Mesenchymal stem cell (in vitro differentiated cells and primary cell): ENCODE data around the gene HAO2.

ENCODE experiments used
- DNase-seq: peaks from one replicate; pipeline ENCODE4 v3.0.0-alpha.2; 2013
- H2AFZ ChIP-seq: one replicate; pipeline ENCODE4 v1.6.1; 2013; ENCODE audit warnings: low read depth, mild to moderate bottlenecking, control low read depth, inconsistent platforms, low read length, moderate library complexity
- H2AK5ac ChIP-seq: 2 replicates; pipeline ENCODE4 v1.6.1; 2013; ENCODE audit warnings: low read length, moderate library complexity, mild to moderate bottlenecking, inconsistent platforms; ENCODE audit not compliant: severe bottlenecking
- H2BK120ac ChIP-seq: one replicate; pipeline ENCODE4 v1.6.1; 2013; ENCODE audit warnings: low read depth, mild to moderate bottlenecking, inconsistent platforms, low read length, moderate library complexity
- H2BK12ac ChIP-seq, 2 experiments: one replicate each; pipeline ENCODE4 v1.6.1; 2013; ENCODE audit warnings: inconsistent platforms in 2 of 2, low read length in 2 of 2, mild to moderate bottlenecking in 2 of 2, moderate library complexity in 2 of 2, control low read depth in 1 of 2
- H2BK15ac ChIP-seq: one replicate; pipeline ENCODE4 v1.6.1; 2013; ENCODE audit warnings: mild to moderate bottlenecking, low read depth, inconsistent platforms; ENCODE audit not compliant: poor library complexity, severe bottlenecking
- H2BK5ac ChIP-seq: 2 replicates; pipeline ENCODE4 v1.6.1; 2013; ENCODE audit warnings: low read depth, mild to moderate bottlenecking, low read length, control low read depth, inconsistent platforms; ENCODE audit not compliant: poor library complexity, severe bottlenecking
- H3K14ac ChIP-seq, 2 experiments: one replicate each; pipeline ENCODE4 v1.6.1; 2013; ENCODE audit warnings: inconsistent platforms in 2 of 2, low read length in 2 of 2, control low read depth in 1 of 2, mild to moderate bottlenecking in 1 of 2, moderate library complexity in 1 of 2
- H3K18ac ChIP-seq, 2 experiments: one replicate each; pipeline ENCODE4 v1.6.1; 2013; ENCODE audit warnings: inconsistent platforms in 2 of 2, low read length in 2 of 2, control low read depth in 1 of 2, low read depth in 1 of 2, mild to moderate bottlenecking in 1 of 2
- H3K23ac ChIP-seq, 2 experiments: one replicate each; pipeline ENCODE4 v1.6.1; 2013; ENCODE audit warnings: inconsistent platforms in 2 of 2, low read length in 2 of 2, mild to moderate bottlenecking in 2 of 2, moderate library complexity in 2 of 2, control low read depth in 1 of 2
- H3K27ac ChIP-seq: 2 replicates; pipeline ENCODE4 v1.5.1; 2013; ENCODE audit warnings: mild to moderate bottlenecking, moderate library complexity, low read length, control low read depth, inconsistent platforms; ENCODE audit not compliant: poor library complexity, severe bottlenecking
- H3K27me3 ChIP-seq, 2 experiments: 2 replicates each; pipeline versions ENCODE4 v1.6.1 to v1.7.0; 2013; ENCODE audit warnings: low read length in 2 of 2, mild to moderate bottlenecking in 2 of 2, moderate library complexity in 2 of 2, control low read depth in 1 of 2, inconsistent platforms in 1 of 2; ENCODE audit not compliant: control insufficient read depth in 1 of 2, insufficient read depth in 1 of 2
- H3K36me3 ChIP-seq, 2 experiments: 2 replicates each; pipeline versions ENCODE4 v1.6.1 to v1.7.0; 2013; ENCODE audit warnings: low read length in 2 of 2, control low read depth in 1 of 2, inconsistent platforms in 1 of 2, low read depth in 1 of 2, mild to moderate bottlenecking in 1 of 2; ENCODE audit not compliant: insufficient read depth in 2 of 2, control insufficient read depth in 1 of 2
- H3K4ac ChIP-seq, 2 experiments: one replicate each; pipeline ENCODE4 v1.6.1; 2013; ENCODE audit warnings: inconsistent platforms in 2 of 2, low read length in 2 of 2, mild to moderate bottlenecking in 2 of 2, moderate library complexity in 2 of 2, control low read depth in 1 of 2, low read depth in 1 of 2
- H3K4me1 ChIP-seq: 2 replicates; pipeline ENCODE4 v1.6.1; 2013; ENCODE audit warnings: low read depth, low read length, control low read depth; ENCODE audit not compliant: control insufficient read depth, insufficient read depth
- H3K4me2 ChIP-seq: 2 replicates; pipeline ENCODE4 v1.6.1; 2013; ENCODE audit warnings: low read length, mild to moderate bottlenecking, inconsistent platforms; ENCODE audit not compliant: poor library complexity, severe bottlenecking
- H3K4me3 ChIP-seq, 2 experiments: 2 replicates each; pipeline versions ENCODE4 v1.5.1 to v1.7.0; 2013; ENCODE audit warnings: low read length in 2 of 2, mild to moderate bottlenecking in 2 of 2, control low read depth in 1 of 2, low read depth in 1 of 2; ENCODE audit not compliant: insufficient read depth in 1 of 2
- H3K79me1 ChIP-seq: replicated peaks from 2 replicates; pipeline ENCODE4 v1.6.1; 2013; ENCODE audit warnings: mild to moderate bottlenecking, control low read depth, low read length, inconsistent platforms; ENCODE audit not compliant: poor library complexity, severe bottlenecking
- H3K9ac ChIP-seq: 2 replicates; pipeline ENCODE4 v1.7.0; 2013; ENCODE audit warnings: mild to moderate bottlenecking, low read length, moderate library complexity
- H3K9me3 ChIP-seq: 2 replicates; pipeline ENCODE4 v1.7.0; 2013; ENCODE audit warnings: mild to moderate bottlenecking, low read length; ENCODE audit not compliant: control insufficient read depth
- H4K8ac ChIP-seq: one replicate; pipeline ENCODE4 v1.6.1; 2013; ENCODE audit warnings: inconsistent platforms, mild to moderate bottlenecking, low read length, moderate library complexity
- H4K91ac ChIP-seq: one replicate; pipeline ENCODE4 v1.6.1; 2013; ENCODE audit warnings: mild to moderate bottlenecking, low read length, inconsistent platforms
- WGBS: methylation state at CpG from one replicate; pipeline ENCODE4 v1.1.7; 2013; ENCODE audit warnings: mixed read lengths; 5-methylcytosine and 5-hydroxymethylcytosine counted together

HAO2 gene

DNA sequence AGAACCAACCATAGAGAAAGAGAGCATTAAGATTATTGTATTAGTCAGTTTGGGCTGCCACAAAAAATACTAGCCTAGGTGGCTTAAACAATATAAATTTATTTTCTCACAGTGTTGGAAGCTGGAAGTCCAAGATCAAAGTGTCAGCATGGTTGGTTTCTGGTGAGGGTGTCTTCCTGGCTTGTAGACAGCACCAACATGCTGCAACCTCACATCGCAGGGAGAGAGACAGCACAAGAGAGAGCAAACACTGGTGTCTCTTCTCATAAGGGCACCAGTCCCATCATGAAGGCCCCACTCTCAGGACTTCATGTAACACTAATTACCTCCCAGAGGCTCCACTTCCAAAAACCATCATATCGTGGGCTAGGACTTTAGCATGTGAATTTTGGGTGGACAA lies 30.6 kb upstream of the HAO2 start:
- Histone ChIP-seq H3K27me3 (peaks cover 0 to 7% of the 10 kb centered on the region in 2 experiments), H2BK12ac (no peak overlapping the region), H3K4me1 (no peaks in the 10 kb centered on the region), H2BK5ac (no peak overlapping the region), H2BK120ac (no peak overlapping the region), H3K23ac (no peak overlapping the region), H3K9me3 (no peaks in the 10 kb centered on the region), H3K4me3 (no peak overlapping the region), H2BK15ac (no peak overlapping the region), H3K9ac (no peak overlapping the region), H3K18ac (no peak overlapping the region), H3K36me3 (no peaks in the 10 kb centered on the region), H3K14ac (no peak overlapping the region), H3K4ac (no peak overlapping the region), H2AFZ (no peak overlapping the region), H4K8ac (no peak overlapping the region), H3K27ac (no peak overlapping the region), H4K91ac (no peak overlapping the region), H3K79me1 (no peaks in the 10 kb centered on the region), H3K4me2 (no peak overlapping the region), H2AK5ac (no peak overlapping the region)
- DNase-seq, result no peak
- WGBS, result 100% methylated on average over 1 of the region's 2 CpGs

DNA sequence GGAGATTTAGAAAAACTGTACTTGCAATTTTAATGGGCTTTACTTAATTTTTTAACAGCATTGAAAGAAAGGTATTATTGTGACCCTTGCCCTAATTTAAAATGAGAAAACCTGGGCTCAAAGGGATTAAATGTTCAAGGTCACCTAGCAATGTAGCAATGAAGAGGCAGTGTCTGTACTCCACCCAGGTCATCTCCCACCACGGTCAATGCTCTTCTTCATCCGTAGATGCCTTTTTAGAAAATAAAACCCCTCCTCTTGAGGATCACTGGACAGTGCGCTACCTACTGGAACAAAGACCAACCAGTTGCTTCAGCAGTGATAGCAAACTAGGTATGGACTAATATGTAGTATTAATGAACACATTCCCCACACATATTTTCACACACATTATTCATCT lies 29.8 kb upstream of the HAO2 start:
- H2BK15ac ChIP-seq, result no peak overlapping the region
- no peak overlapping the region for H3K4me3 ChIP-seq
- no peaks in the 10 kb centered on the region for H3K79me1 ChIP-seq
- H3K4ac ChIP-seq, result no peak overlapping the region
- H2BK5ac ChIP-seq, result no peak overlapping the region
- no peak overlapping the region for H2AK5ac ChIP-seq
- H3K4me1 ChIP-seq, result no peaks in the 10 kb centered on the region
- H3K9me3 ChIP-seq, result no peaks in the 10 kb centered on the region
- H3K27me3 ChIP-seq, result peaks cover 0 to 7% of the 10 kb centered on the region in 2 experiments
- H2BK120ac ChIP-seq, result no peak overlapping the region
- H3K9ac ChIP-seq, result no peak overlapping the region
- no peak overlapping the region for H4K91ac ChIP-seq
- H2AFZ ChIP-seq, result no peak overlapping the region
- H4K8ac ChIP-seq, result no peak overlapping the region
- H3K36me3 ChIP-seq, result no peaks in the 10 kb centered on the region
- H3K27ac ChIP-seq, result no peak overlapping the region
- no peak overlapping the region for H3K4me2 ChIP-seq
- H3K18ac ChIP-seq, result no peak overlapping the region
- H2BK12ac ChIP-seq, result no peak overlapping the region
- 61% methylated on average over 2 of the region's 3 CpGs for WGBS
- no peak overlapping the region for H3K14ac ChIP-seq
- DNase-seq, result no peak
- no peak overlapping the region for H3K23ac ChIP-seq

DNA sequence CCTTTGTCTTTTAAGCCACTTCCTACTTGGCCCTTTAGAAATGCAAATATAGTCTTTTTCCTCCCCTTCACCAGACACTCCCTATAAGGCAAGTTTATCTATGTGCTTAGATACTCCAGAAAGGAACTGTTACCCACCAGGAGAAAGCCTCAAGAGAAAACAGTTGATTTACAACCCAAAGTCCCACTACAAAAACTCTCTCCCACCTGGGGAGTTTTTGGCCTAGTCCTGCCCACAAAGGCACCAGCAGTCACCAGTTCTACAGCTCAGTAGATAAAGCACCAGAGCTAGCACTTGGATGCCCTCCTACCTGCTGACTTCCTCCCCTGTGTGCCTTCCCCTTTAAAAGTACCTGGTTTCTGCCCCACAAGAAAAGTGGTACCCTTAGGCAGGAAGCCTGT lies 27.7 kb upstream of the HAO2 start:
- Histone ChIP-seq H3K9me3 (no peaks in the 10 kb centered on the region), H3K27me3 (peaks cover 0 to 7% of the 10 kb centered on the region in 2 experiments), H3K4ac (no peak overlapping the region), H3K4me3 (no peak overlapping the region), H4K8ac (no peak overlapping the region), H3K27ac (no peak overlapping the region), H2AFZ (no peak overlapping the region), H2AK5ac (no peak overlapping the region), H4K91ac (no peak overlapping the region), H3K9ac (no peak overlapping the region), H3K4me1 (no peaks in the 10 kb centered on the region), H3K18ac (no peak overlapping the region), H2BK120ac (no peak overlapping the region), H3K79me1 (no peaks in the 10 kb centered on the region), H3K4me2 (no peak overlapping the region), H3K23ac (no peak overlapping the region), H2BK15ac (no peak overlapping the region), H3K14ac (no peak overlapping the region), H2BK12ac (no peak overlapping the region), H2BK5ac (no peak overlapping the region), H3K36me3 (no peaks in the 10 kb centered on the region)
- DNase-seq, result no peak

DNA sequence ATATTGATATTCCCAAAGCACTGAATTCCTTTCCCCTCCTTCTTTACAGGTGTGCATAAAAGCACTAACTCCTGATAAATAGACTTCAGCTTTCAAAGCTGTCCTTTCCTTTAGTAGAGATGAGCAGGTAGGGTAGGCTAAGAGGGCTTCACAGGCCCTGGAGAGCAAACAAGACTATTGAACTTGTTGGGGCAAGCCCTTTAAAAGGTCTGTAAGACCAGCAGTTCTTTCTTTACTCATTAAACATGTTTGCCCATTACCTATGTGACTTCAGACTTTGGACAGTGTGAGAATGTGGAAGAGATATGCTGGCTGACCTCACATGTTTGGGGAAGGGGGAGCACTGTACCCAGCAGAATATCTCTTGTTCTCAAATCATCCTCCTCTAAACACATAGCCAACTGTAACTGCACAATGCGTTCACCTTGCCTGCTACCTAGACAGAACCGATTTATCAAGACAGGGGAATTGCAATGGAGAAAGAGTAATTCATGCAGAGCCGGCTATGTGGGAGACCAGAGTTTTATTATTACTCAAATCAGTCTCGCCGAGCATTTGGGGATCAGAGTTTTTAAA lies 27.1 kb upstream of the HAO2 start:
- H3K9ac ChIP-seq, result no peak overlapping the region
- no peak overlapping the region for H2BK120ac ChIP-seq
- H3K36me3 ChIP-seq, result no peaks in the 10 kb centered on the region
- H3K27me3 ChIP-seq, result peaks cover 0 to 7% of the 10 kb centered on the region in 2 experiments
- H4K91ac ChIP-seq, result no peak overlapping the region
- no peak overlapping the region for H3K23ac ChIP-seq
- H3K4ac ChIP-seq, result no peak overlapping the region
- no peak overlapping the region for H3K14ac ChIP-seq
- H3K4me2 ChIP-seq, result no peak overlapping the region
- H3K79me1 ChIP-seq, result no peaks in the 10 kb centered on the region
- no peak overlapping the region for H2AK5ac ChIP-seq
- H3K4me1 ChIP-seq, result no peaks in the 10 kb centered on the region
- no peak overlapping the region for H2BK15ac ChIP-seq
- H2BK5ac ChIP-seq, result no peak overlapping the region
- H3K9me3 ChIP-seq, result no peaks in the 10 kb centered on the region
- no peak overlapping the region for H3K4me3 ChIP-seq
- DNase-seq, result no peak
- no peak overlapping the region for H4K8ac ChIP-seq
- H3K18ac ChIP-seq, result no peak overlapping the region
- no peak overlapping the region for H2AFZ ChIP-seq
- no peak overlapping the region for H2BK12ac ChIP-seq
- no peak overlapping the region for H3K27ac ChIP-seq
- 87% methylated on average over 5 of the region's 5 CpGs for WGBS
